PC-9 (cell line): ENCODE results near the gene SBF2.

ENCODE experiments used
- EZH2 ChIP-seq: fragments of 200-600 bp; sonication (generic); IDR thresholded peaks from 2 replicates; pipeline ENCODE4 v1.8.0; 2017; ENCODE audit warnings: antibody characterized with exemption, low read depth
- TF ChIP-seq, protein P1 (sequence below): fragments of 200-600 bp; sonication (generic); conservative IDR thresholded peaks from 2 replicates; pipeline ENCODE4 v1.6.1; 2017; ENCODE audit warnings: mixed run types, antibody characterized with exemption, mild to moderate bottlenecking, moderate library complexity

GRCh38 chr11:9922806-9923205, 371.2 kb downstream of the SBF2 start:
- TF ChIP-seq, protein P1, sequence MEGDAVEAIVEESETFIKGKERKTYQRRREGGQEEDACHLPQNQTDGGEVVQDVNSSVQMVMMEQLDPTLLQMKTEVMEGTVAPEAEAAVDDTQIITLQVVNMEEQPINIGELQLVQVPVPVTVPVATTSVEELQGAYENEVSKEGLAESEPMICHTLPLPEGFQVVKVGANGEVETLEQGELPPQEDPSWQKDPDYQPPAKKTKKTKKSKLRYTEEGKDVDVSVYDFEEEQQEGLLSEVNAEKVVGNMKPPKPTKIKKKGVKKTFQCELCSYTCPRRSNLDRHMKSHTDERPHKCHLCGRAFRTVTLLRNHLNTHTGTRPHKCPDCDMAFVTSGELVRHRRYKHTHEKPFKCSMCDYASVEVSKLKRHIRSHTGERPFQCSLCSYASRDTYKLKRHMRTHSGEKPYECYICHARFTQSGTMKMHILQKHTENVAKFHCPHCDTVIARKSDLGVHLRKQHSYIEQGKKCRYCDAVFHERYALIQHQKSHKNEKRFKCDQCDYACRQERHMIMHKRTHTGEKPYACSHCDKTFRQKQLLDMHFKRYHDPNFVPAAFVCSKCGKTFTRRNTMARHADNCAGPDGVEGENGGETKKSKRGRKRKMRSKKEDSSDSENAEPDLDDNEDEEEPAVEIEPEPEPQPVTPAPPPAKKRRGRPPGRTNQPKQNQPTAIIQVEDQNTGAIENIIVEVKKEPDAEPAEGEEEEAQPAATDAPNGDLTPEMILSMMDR = no peak
- TF ChIP-seq EZH2 = no peak
